Liver (tissue), 9 donors: Measurements from ENCODE around the gene ZDHHC22. TPM values are rescaled to one million over a fixed set of nuclear protein-coding genes. Genes with fewer than 3 reads are reported as not detected.
A peak's percentile ranks its signal among the peaks of the same experiment; 100 is the strongest.

Source experiments
- DNase-seq: peaks from one replicate; pipeline ENCODE4 v3.0.0-alpha.2; 2017; ENCODE audit warnings: low spot score
- H3K27ac ChIP-seq, 2 donors: one replicate each; pipeline ENCODE4 v1.7.0; 2013; ENCODE audit warnings: inconsistent platforms in 2 of 2, low read length in 2 of 2, control low read depth in 1 of 2, low read depth in 1 of 2, mild to moderate bottlenecking in 1 of 2
- H3K27me3 ChIP-seq, 4 donors: one replicate each; pipeline versions ENCODE4 v1.6.1 to v1.7.0; 2013; ENCODE audit warnings: low read length in 3 of 4, inconsistent platforms in 1 of 4, mild to moderate bottlenecking in 1 of 4, moderate library complexity in 1 of 4; ENCODE audit not compliant: control insufficient read depth in 4 of 4, insufficient read depth in 4 of 4
- H3K36me3 ChIP-seq, 4 donors: one replicate each; pipeline versions ENCODE4 v1.6.1 to v1.7.0; 2013; ENCODE audit warnings: low read length in 3 of 4, mild to moderate bottlenecking in 3 of 4, low read depth in 1 of 4, moderate library complexity in 1 of 4; ENCODE audit not compliant: control insufficient read depth in 4 of 4, insufficient read depth in 3 of 4
- H3K4me1 ChIP-seq, 4 donors: one replicate each; pipeline versions ENCODE4 v1.6.1 to v1.7.0; 2013; ENCODE audit warnings: low read length in 3 of 4, mild to moderate bottlenecking in 3 of 4, moderate library complexity in 1 of 4; ENCODE audit not compliant: control insufficient read depth in 4 of 4, insufficient read depth in 4 of 4
- H3K4me3 ChIP-seq, 3 donors: one replicate each; pipeline versions ENCODE4 v1.6.1 to v1.7.0; 2013; ENCODE audit warnings: low read length in 3 of 3, control low read depth in 1 of 3, low read depth in 1 of 3, mild to moderate bottlenecking in 1 of 3
- H3K9ac ChIP-seq, 2 donors: one replicate each; pipeline ENCODE4 v1.7.0; 2013; ENCODE audit warnings: low read length in 2 of 2, mild to moderate bottlenecking in 2 of 2, moderate library complexity in 2 of 2, control low read depth in 1 of 2, low read depth in 1 of 2
- H3K9me3 ChIP-seq, 4 donors: one replicate each; pipeline versions ENCODE4 v1.6.1 to v1.7.0; 2013; ENCODE audit warnings: low read length in 3 of 4; ENCODE audit not compliant: control insufficient read depth in 4 of 4
- CTCF ChIP-seq: fragments of 150-350 bp; IDR thresholded peaks from 2 replicates; pipeline ENCODE4 v1.5.1; 2017; ENCODE audit warnings: improper control_type of control experiment, low read depth, low read length; ENCODE audit not compliant: missing input control
- EGR1 ChIP-seq, 2 donors: IDR thresholded peaks; 2 replicates each; pipeline ENCODE4 v1.6.1; 2016 to 2018; ENCODE audit warnings: antibody characterized with exemption in 2 of 2, low read depth in 2 of 2
- FOXA1 ChIP-seq: IDR thresholded peaks from 2 replicates; pipeline ENCODE4 v1.6.1; 2016; ENCODE audit warnings: antibody characterized with exemption
- FOXA2 ChIP-seq: IDR thresholded peaks from 2 replicates; pipeline ENCODE4 v1.6.1; 2016; ENCODE audit warnings: antibody characterized with exemption
- HNF4G ChIP-seq: IDR thresholded peaks from 2 replicates; pipeline ENCODE4 v1.6.1; 2016; ENCODE audit warnings: antibody characterized with exemption
- JUND ChIP-seq, 2 donors: IDR thresholded peaks; 2 replicates each; pipeline ENCODE4 v1.6.1; 2016; ENCODE audit warnings: antibody characterized with exemption in 2 of 2
- NR2F2 ChIP-seq: IDR thresholded peaks from 2 replicates; pipeline ENCODE4 v1.6.1; 2016; ENCODE audit warnings: antibody characterized with exemption
- RXRA ChIP-seq, 2 donors: IDR thresholded peaks; 2 replicates each; pipeline ENCODE4 v1.6.1; 2017 to 2018; ENCODE audit warnings: antibody characterized with exemption in 2 of 2, mild to moderate bottlenecking in 1 of 2
- SP1 ChIP-seq: IDR thresholded peaks from 2 replicates; pipeline ENCODE4 v1.6.1; 2018; ENCODE audit warnings: antibody characterized with exemption, mild to moderate bottlenecking
- TAF1 ChIP-seq: conservative IDR thresholded peaks from 2 replicates; pipeline ENCODE4 v1.6.1; 2016; ENCODE audit warnings: antibody characterized with exemption, mild to moderate bottlenecking
- YY1 ChIP-seq: IDR thresholded peaks from 2 replicates; pipeline ENCODE4 v1.6.1; 2016; ENCODE audit warnings: antibody characterized with exemption, mild to moderate bottlenecking
- ZBTB33 ChIP-seq: IDR thresholded peaks from 2 replicates; pipeline ENCODE4 v1.6.1; 2016; ENCODE audit warnings: antibody characterized with exemption
- WGBS: extraction: QIAGEN DNeasy Blood & Tissue Kit; methylation state at CpG from one replicate; pipeline ENCODE4 v1.1.7; 2013; 5-methylcytosine and 5-hydroxymethylcytosine counted together
- polyA plus RNA-seq, 2 donors: library from polyadenylated mRNA; stranded (reverse) in 1 of 2; unstranded in 1 of 2; fragments of 200-250 nt in 1 of 2; fragments of >200 nt in 1 of 2; fragmentation: Nextera tagmentation in 1 of 2; extraction: Ambion mirVana in 1 of 2; gene quantifications; one replicate each; pipeline versions ENCODE4 v1.2.1 to v1.2.3, GENCODE V29; 2013 to 2015
- total RNA-seq, 2 donors: library from RNA; depleted of rRNA; stranded (reverse); fragments of >200 nt; gene quantifications; one replicate each; pipeline ENCODE4 v1.2.3, GENCODE V29; 2014
- TF ChIP-seq, protein P1 (sequence below): IDR thresholded peaks from 2 replicates; pipeline ENCODE4 v1.6.1; 2016; ENCODE audit warnings: antibody characterized with exemption
- donor health status: healthy.
- donor health status: healthy.
- donor health status: healthy.
- donor health status: healthy.
- donor health status: healthy.

The ZDHHC22 gene
- total and polyA plus RNA-seq, 4 donors = not detected

GRCh38 chr14:77140359-77141213 is 1.0 kb downstream of the ZDHHC22 start:
- no peak for DNase-seq
- peaks cover 5 to 13% (median 9%) of the 10 kb centered on the region in 4 donors for H3K27me3 ChIP-seq

GRCh38 chr14:77139540-77140358 is 1.8 kb downstream of the ZDHHC22 start:
- peaks cover 5 to 13% (median 9%) of the 10 kb centered on the region in 4 donors for H3K27me3 ChIP-seq
- H3K4me3 ChIP-seq = no peak overlapping the region
- H3K4me1 ChIP-seq = peaks cover 14 to 25% (median 17%) of the 10 kb centered on the region in 4 donors
- DNase-seq = no peak
- no peak overlapping the region for H3K9ac ChIP-seq
- H3K27ac ChIP-seq = no peak overlapping the region
- H3K9me3 ChIP-seq = no peaks in the 10 kb centered on the region
- no peaks in the 10 kb centered on the region for H3K36me3 ChIP-seq
- TF ChIP-seq CTCF = peak; percentile 6
- no peak for TF ChIP-seq NR2F2
- WGBS = 3% methylated on average over 52 of the region's 52 CpGs

More at GRCh38 chr14:77140359-77141213, 1.0 kb downstream of the ZDHHC22 start:
- no peaks in the 10 kb centered on the region for H3K36me3 ChIP-seq
- H3K27ac ChIP-seq = no peak overlapping the region
- H3K9ac ChIP-seq = no peak overlapping the region
- peak overlapping the region in 1 of 3 donors; percentile 30 for H3K4me3 ChIP-seq
- 2% methylated on average over 67 of the region's 67 CpGs for WGBS
- H3K9me3 ChIP-seq = no peaks in the 10 kb centered on the region
- H3K4me1 ChIP-seq = peaks cover 14 to 25% (median 17%) of the 10 kb centered on the region in 4 donors
- no peak for TF ChIP-seq FOXA2
- no peak for TF ChIP-seq FOXA1
- no peak for TF ChIP-seq JUND (IDR thresholded peaks at IDR 0.05)
- no peak for TF ChIP-seq CTCF
- no peak for TF ChIP-seq HNF4G
- no peak for TF ChIP-seq NR2F2
- TF ChIP-seq YY1 = no peak

DNA sequence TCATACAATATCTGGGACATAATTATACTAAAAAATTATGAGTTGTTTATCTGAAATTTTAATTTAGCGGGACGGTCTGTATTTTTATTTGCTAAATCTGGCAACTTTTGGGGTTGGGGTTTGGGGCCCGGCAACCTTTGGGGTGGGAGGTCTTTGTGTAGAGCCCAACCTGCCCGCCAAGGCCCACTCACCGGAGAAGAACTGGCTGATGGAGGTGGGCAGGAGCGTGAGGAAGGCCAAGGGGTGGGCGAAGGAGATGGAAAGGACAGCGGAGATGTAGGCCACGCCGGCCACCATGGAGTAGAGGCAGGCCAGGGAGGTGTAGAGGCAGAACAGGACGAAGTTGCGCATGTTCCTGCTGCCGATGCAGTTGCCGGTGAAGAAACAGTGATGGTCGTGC is 2.6 kb downstream of the ZDHHC22 start:
- Histone ChIP-seq H3K9me3 (no peaks in the 10 kb centered on the region), H3K27me3 (peaks cover 5 to 11% (median 8%) of the 10 kb centered on the region in 4 donors), H3K27ac (no peak overlapping the region), H3K4me1 (peaks cover 14 to 25% (median 17%) of the 10 kb centered on the region in 4 donors), H3K4me3 (no peak overlapping the region), H3K9ac (no peak overlapping the region), H3K36me3 (no peaks in the 10 kb centered on the region)
- no peak for DNase-seq
- TF ChIP-seq NR2F2 = no peak
- TF ChIP-seq ZBTB33 = no peak
- no peak for TF ChIP-seq RXRA (IDR thresholded peaks at IDR 0.05)
- TF ChIP-seq YY1 = no peak
- TF ChIP-seq, protein P1, sequence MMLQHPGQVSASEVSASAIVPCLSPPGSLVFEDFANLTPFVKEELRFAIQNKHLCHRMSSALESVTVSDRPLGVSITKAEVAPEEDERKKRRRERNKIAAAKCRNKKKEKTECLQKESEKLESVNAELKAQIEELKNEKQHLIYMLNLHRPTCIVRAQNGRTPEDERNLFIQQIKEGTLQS = no peak
- no peak for TF ChIP-seq SP1
- TF ChIP-seq EGR1 (IDR thresholded peaks at IDR 0.05; ENCODE audit: low read depth in 2 of 2) = no peak
- no peak for TF ChIP-seq TAF1
- TF ChIP-seq HNF4G = no peak
- no peak for TF ChIP-seq FOXA1
- no peak for TF ChIP-seq CTCF
- 84% methylated on average over 15 of the region's 15 CpGs for WGBS
